Epithelial cell of esophagus (primary cell): ENCODE measurements around the gene TSC22D2.

Source experiments
- DNase-seq: peaks from one replicate; pipeline ENCODE4 v3.0.0; 2010; ENCODE audit warnings: low read depth
- H3K4me3 ChIP-seq: 2 replicates; pipeline ENCODE4 v1.5.1; 2011; ENCODE audit warnings: mild to moderate bottlenecking, low read length, control low read depth
- CTCF ChIP-seq: IDR thresholded peaks from 2 replicates; pipeline ENCODE4 v1.5.1; 2011; ENCODE audit warnings: low read depth, mild to moderate bottlenecking, low read length, control low read depth, inconsistent platforms; ENCODE audit not compliant: insufficient read depth; ENCODE audit errors: missing control alignments

The TSC22D2 gene

GRCh38 chr3:150407051-150407807 lies 869 bp upstream of the TSC22D2 start:
- DNase-seq: peak; percentile 47
- peak overlapping the region; percentile 90 for H3K4me3 ChIP-seq
- TF ChIP-seq CTCF: no peak

GRCh38 chr3:150407808-150408220 lies 284 bp upstream of the TSC22D2 start:
- TF ChIP-seq CTCF: no peak
- no peak for DNase-seq
- H3K4me3 ChIP-seq: peak overlapping the region; percentile 90

GRCh38 chr3:150409125-150409511 lies 1.0 kb downstream of the TSC22D2 start:
- no peak for TF ChIP-seq CTCF
- DNase-seq: no peak
- peak overlapping the region; percentile 90 for H3K4me3 ChIP-seq

- peak; percentile 36 for TF ChIP-seq CTCF
- DNase-seq: peak; percentile 70
- peak overlapping the region; percentile 90 for H3K4me3 ChIP-seq
Measured at GRCh38 chr3:150409512-150410310, 1.6 kb downstream of the TSC22D2 start.

GRCh38 chr3:150410311-150411105 lies 2.4 kb downstream of the TSC22D2 start:
- peak; percentile 45 for DNase-seq
- TF ChIP-seq CTCF: no peak

GRCh38 chr3:150411106-150411460 lies 3.0 kb downstream of the TSC22D2 start:
- peak overlapping the region; percentile 90 for H3K4me3 ChIP-seq
- no peak for DNase-seq
- TF ChIP-seq CTCF: no peak

More at GRCh38 chr3:150410311-150411105, 2.4 kb downstream of the TSC22D2 start:
- peak overlapping the region; percentile 90 for H3K4me3 ChIP-seq
